ENCODE results near the gene UNC13A. TPM values are rescaled to one million over a fixed set of nuclear protein-coding genes. Genes with fewer than 3 reads are reported as not detected.
"Not testable (repeated sequence)": the region's sequence is repeated elsewhere in the genome, so short reads cannot be mapped to it uniquely, and the experiment has no call there.

UNC13A gene
- total and polyA plus RNA-seq, 12 donors = 0.57 to 9.7 (median 1.8) TPM

GRCh38 chr19:17570791-17571190, 117.4 kb downstream of the UNC13A start:
- H3K36me3 ChIP-seq (replicated peaks in 1 of 2) = peaks cover 0 to 71% of the 10 kb centered on the region in 2 donors
- DNase-seq = no peak
- H3K4me3 ChIP-seq = no peak overlapping the region
- H3K27ac ChIP-seq = no peak overlapping the region
- WGBS, 4 donors = 92 to 95% (median 93%) methylated on average over 6 of the region's 6 CpGs
- no peaks in the 10 kb centered on the region for H3K4me1 ChIP-seq (replicated peaks in 1 of 2)
- TF ChIP-seq POLR2A (IDR thresholded peaks at IDR 0.05) (no peak), CTCF (IDR thresholded peaks at IDR 0.05) (no peak)
- no peaks in the 10 kb centered on the region for H3K9me3 ChIP-seq (replicated peaks in 1 of 3)
- no peaks in the 10 kb centered on the region for H3K27me3 ChIP-seq
- intact Hi-C loops (cut with DNase I) = loop anchor here (10.0 kb wide), 1 partner anchor 76 kb away; no protein-coding TSS in a partner anchor

- H3K9me3 ChIP-seq (replicated peaks in 1 of 3); DNase-seq; H3K4me1 ChIP-seq (replicated peaks in 1 of 2); H3K27me3 ChIP-seq; H3K4me3 ChIP-seq; H3K27ac ChIP-seq: not testable (repeated sequence)
- 90 to 96% (median 93%) methylated on average over 5 of the region's 5 CpGs for WGBS, 4 donors
- peaks cover 0 to 73% of the 10 kb centered on the region in 2 donors for H3K36me3 ChIP-seq (replicated peaks in 1 of 2)
- intact Hi-C loops (cut with DNase I) = loop anchor here (10.0 kb wide), 1 partner anchor 75 kb away; no protein-coding TSS in a partner anchor
Observed at GRCh38 chr19:17570291-17570690, 117.9 kb downstream of the UNC13A start.

- Histone ChIP-seq H3K4me3 (no peak overlapping the region), H3K36me3 (replicated peaks in 1 of 2) (peaks cover 0 to 79% of the 10 kb centered on the region in 2 donors), H3K27ac (no peak overlapping the region), H3K9me3 (replicated peaks in 1 of 3) (no peaks in the 10 kb centered on the region), H3K4me1 (replicated peaks in 1 of 2) (no peaks in the 10 kb centered on the region), H3K27me3 (no peaks in the 10 kb centered on the region)
- intact Hi-C loops (cut with DNase I) = no loop called here
- no peak for TF ChIP-seq CTCF (IDR thresholded peaks at IDR 0.05)
- no peak for TF ChIP-seq POLR2A (IDR thresholded peaks at IDR 0.05)
- DNase-seq = no peak
- WGBS, 4 donors = 92 to 100% (median 100%) methylated on average over 1 of the region's 1 CpG; no CpG with 5 or more reads in 1 of the 4 donors
Observed at GRCh38 chr19:17567940-17568339, 120.2 kb downstream of the UNC13A start.

GRCh38 chr19:17565611-17566010, 122.5 kb downstream of the UNC13A start:
- no peaks in the 10 kb centered on the region for H3K4me1 ChIP-seq (replicated peaks in 1 of 2)
- no peak for TF ChIP-seq CTCF (IDR thresholded peaks at IDR 0.05)
- no peak for TF ChIP-seq POLR2A (IDR thresholded peaks at IDR 0.05)
- H3K27me3 ChIP-seq = no peaks in the 10 kb centered on the region
- H3K9me3 ChIP-seq (replicated peaks in 1 of 3) = no peaks in the 10 kb centered on the region
- no peak for DNase-seq
- H3K4me3 ChIP-seq = no peak overlapping the region
- 63 to 84% (median 78%) methylated on average over 3 of the region's 3 CpGs for WGBS, 4 donors
- H3K36me3 ChIP-seq (replicated peaks in 1 of 2) = peaks cover 0 to 68% of the 10 kb centered on the region in 2 donors
- H3K27ac ChIP-seq = no peak overlapping the region
- intact Hi-C loops (cut with DNase I) = no loop called here

GRCh38 chr19:17564781-17565180, 123.4 kb downstream of the UNC13A start:
- Histone ChIP-seq H3K27me3 (no peaks in the 10 kb centered on the region), H3K36me3 (replicated peaks in 1 of 2) (peaks cover 0 to 67% of the 10 kb centered on the region in 2 donors), H3K4me3 (no peak overlapping the region), H3K9me3 (replicated peaks in 1 of 3) (no peaks in the 10 kb centered on the region), H3K4me1 (replicated peaks in 1 of 2) (peaks cover 0 to 2% of the 10 kb centered on the region in 2 donors), H3K27ac (no peak overlapping the region)
- WGBS, 4 donors = 71 to 77% (median 76%) methylated on average over 6 of the region's 6 CpGs
- TF ChIP-seq CTCF (IDR thresholded peaks at IDR 0.05) (no peak), POLR2A (IDR thresholded peaks at IDR 0.05) (no peak)
- DNase-seq = no peak
- intact Hi-C loops (cut with DNase I) = no loop called here

All from adrenal gland (tissue), 12 donors.